Stimulated activated memory B cell treated with anti-CD40 and anti-IgM and Interleukin-4, amounts not matched to agents 10 μg/mL and 1 μg/mL and 100 μg/mL, for 72 hours (primary cell): Measurements from ENCODE around the gene ZNF746.

Experiments used
- ATAC-seq: fragments of 150-1000 bp; cut with Tn5 transposase; 2 replicates; pipeline ENCODE4 v1.10.0; 2021
- H3K27ac Mint-ChIP-seq: one replicate; pipeline ENCODE4 v1.8.0; 2022; ENCODE audit warnings: mild to moderate bottlenecking, mixed read lengths
- H3K27me3 Mint-ChIP-seq: one replicate; pipeline ENCODE4 v1.8.0; 2022; ENCODE audit warnings: mixed read lengths
- H3K36me3 Mint-ChIP-seq: one replicate; pipeline ENCODE4 v1.8.0; 2022; ENCODE audit warnings: mixed read lengths
- H3K4me1 Mint-ChIP-seq: one replicate; pipeline ENCODE4 v1.8.0; 2022; ENCODE audit warnings: mixed read lengths
- H3K4me3 Mint-ChIP-seq: one replicate; pipeline ENCODE4 v1.8.0; 2022; ENCODE audit warnings: mild to moderate bottlenecking, moderate library complexity, mixed read lengths
- H3K9me3 Mint-ChIP-seq: one replicate; pipeline ENCODE4 v1.8.0; 2022; ENCODE audit warnings: mixed read lengths

The ZNF746 gene

DNA sequence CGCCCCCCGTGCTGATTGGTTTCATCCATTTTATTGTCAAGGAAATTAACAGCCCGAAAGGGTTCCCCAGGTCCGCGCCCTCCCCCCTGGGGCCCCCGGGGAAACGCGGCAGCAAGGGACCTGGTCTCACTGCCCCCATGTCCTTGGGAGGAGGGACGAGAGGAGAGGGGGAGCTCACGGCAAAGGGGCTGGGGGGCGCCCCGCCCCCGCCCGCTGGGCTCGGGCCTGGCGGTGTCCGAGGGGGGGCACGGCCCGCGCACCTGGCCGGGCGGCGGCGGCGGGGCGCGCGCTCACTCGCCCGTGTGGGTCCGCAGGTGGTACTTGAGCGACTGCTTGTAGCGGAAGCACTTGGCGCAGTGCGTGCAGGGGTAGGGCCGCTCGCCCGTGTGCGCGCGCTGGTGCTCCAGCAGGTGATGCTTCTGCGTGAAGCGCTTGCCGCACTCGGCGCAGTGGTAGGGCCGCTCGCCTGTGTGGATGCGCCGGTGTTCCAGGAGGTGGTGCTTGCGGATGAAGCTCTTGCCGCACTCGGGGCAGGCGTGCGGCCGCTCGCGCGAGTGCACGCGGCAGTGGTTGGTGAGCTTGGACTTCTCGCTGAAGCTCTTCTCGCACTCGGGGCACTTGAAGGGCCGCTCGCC, 66.0 kb downstream of the ZNF746 start:
- no peaks in the 10 kb centered on the region for H3K27me3 Mint-ChIP-seq
- no peaks in the 10 kb centered on the region for H3K9me3 Mint-ChIP-seq
- H3K27ac Mint-ChIP-seq, result no peak overlapping the region

DNA sequence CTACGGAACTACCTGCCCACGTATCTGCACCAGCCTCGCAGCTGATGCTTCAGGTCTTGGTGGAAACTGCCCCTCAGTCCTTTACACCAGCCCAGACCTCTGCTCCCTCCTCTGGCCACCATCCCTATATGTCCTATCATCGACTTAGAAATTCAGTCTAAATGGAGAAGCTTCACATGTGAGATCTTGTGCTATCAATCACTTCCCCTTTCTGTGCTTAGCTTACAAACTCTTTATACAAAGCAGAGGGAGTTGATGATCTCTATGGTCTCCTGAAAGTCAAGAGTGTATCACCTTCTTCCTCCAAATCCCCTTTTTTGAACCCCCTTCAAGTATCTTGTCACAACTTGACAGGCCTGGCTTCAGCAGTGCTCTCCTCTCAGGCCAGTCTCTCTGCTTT, 67.4 kb downstream of the ZNF746 start:
- no peak overlapping the region for H3K4me3 Mint-ChIP-seq
- ATAC-seq, result no peak
- no peaks in the 10 kb centered on the region for H3K9me3 Mint-ChIP-seq
- H3K4me1 Mint-ChIP-seq, result no peaks in the 10 kb centered on the region
- H3K36me3 Mint-ChIP-seq, result peaks cover 62% of the 10 kb centered on the region
- no peak overlapping the region for H3K27ac Mint-ChIP-seq
- H3K27me3 Mint-ChIP-seq, result no peaks in the 10 kb centered on the region

More for the DNA sequence above, 66.0 kb downstream of the ZNF746 start:
- Mint-ChIP-seq H3K36me3 (peaks cover 70% of the 10 kb centered on the region), H3K4me3 (no peak overlapping the region), H3K4me1 (no peaks in the 10 kb centered on the region)
- ATAC-seq, result peak; percentile 54

DNA sequence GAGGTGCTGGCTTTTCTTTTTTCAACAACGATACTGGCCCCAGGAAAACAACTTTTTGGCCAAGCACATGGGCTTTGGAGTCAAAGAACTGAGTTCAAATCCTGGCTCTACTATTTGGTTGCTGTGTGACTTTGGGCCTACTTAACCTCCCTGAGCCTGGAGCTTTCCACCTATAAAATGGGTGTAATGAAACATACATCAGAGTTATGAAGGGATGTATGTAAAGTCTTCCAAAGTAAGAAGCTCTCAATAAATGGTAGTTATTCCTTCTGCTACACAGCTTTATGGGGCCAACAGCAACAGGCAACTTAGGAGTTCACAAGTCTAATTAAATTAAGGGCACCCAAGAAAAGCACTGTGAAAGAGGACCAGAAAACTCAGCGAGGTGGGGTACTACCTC, 69.7 kb downstream of the ZNF746 start:
- Mint-ChIP-seq H3K4me3 (no peak overlapping the region), H3K9me3 (no peaks in the 10 kb centered on the region), H3K27me3 (no peaks in the 10 kb centered on the region), H3K4me1 (no peaks in the 10 kb centered on the region), H3K36me3 (peaks cover 42% of the 10 kb centered on the region), H3K27ac (no peak overlapping the region)
- ATAC-seq, result no peak

DNA sequence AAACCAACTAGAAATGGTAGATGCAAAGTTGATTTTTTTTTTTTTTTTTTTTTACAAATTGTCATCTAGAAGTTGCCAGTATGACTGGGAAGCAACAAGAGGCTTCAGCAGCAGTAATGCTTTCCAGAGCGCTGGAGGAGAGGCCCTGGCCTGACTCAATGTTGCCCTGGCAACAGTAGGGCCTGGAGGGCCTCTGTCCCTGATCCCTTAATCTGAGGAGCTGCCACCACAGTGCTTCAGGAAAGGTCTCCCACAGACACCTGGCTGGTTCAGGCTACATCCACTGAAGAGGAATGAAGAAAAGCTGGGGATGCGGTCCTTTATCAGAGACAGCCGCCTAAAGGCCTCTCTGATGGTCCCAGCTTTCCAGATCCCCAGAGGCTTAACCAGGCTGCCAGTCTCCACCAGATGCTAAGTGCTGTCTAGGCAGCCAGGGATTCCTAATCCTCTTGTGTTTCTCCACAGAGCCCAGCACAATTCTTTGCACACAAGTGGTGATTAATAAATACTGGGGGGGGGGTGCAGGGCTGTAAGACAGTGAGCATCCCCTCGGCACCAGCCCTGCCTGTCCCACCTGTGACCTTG, 70.4 kb downstream of the ZNF746 start:
- no peak overlapping the region for H3K27ac Mint-ChIP-seq
- H3K36me3 Mint-ChIP-seq, result peaks cover 35% of the 10 kb centered on the region
- H3K9me3 Mint-ChIP-seq, result no peaks in the 10 kb centered on the region
- no peak overlapping the region for H3K4me3 Mint-ChIP-seq
- H3K27me3 Mint-ChIP-seq, result no peaks in the 10 kb centered on the region
- ATAC-seq, result no peak
- H3K4me1 Mint-ChIP-seq, result peaks cover under 1% of the 10 kb centered on the region

DNA sequence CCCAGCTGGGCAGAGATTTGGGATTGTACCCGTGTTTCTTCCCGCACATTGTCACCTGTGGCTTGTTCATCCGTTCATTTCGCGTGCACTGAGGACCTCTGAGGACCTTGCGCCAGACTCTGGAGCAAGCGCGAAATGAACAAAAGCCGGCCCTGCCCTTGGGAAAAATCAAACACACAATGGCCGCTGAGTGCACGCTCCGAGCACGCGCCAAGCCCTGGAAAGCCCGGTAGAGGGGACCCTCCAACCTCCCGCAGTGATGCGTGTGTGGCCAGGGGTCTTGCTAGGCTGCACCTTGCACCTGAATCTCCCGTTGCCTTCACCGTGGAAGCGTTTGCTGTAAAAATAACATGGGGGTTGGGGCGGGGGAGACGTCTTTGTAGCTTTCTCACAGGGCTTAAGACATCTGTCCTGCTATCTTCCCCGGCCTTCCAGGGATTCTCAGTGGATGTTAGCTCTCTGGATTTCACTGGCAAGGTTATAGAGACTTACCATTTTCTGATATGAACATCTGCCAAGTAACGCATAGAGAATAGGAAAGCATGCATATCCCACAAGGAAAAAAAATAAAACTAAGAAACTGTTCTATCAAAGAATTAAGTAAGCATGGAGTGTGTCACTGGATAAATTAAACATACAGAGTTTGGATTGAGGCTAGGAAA, 74.0 kb downstream of the ZNF746 start:
- H3K27ac Mint-ChIP-seq, result peak overlapping the region; percentile 83
- H3K27me3 Mint-ChIP-seq, result no peaks in the 10 kb centered on the region
- no peak for ATAC-seq
- peaks cover 3% of the 10 kb centered on the region for H3K36me3 Mint-ChIP-seq
- peak overlapping the region; percentile 13 for H3K4me3 Mint-ChIP-seq
- H3K4me1 Mint-ChIP-seq, result peaks cover 13% of the 10 kb centered on the region
- H3K9me3 Mint-ChIP-seq, result no peaks in the 10 kb centered on the region

DNA sequence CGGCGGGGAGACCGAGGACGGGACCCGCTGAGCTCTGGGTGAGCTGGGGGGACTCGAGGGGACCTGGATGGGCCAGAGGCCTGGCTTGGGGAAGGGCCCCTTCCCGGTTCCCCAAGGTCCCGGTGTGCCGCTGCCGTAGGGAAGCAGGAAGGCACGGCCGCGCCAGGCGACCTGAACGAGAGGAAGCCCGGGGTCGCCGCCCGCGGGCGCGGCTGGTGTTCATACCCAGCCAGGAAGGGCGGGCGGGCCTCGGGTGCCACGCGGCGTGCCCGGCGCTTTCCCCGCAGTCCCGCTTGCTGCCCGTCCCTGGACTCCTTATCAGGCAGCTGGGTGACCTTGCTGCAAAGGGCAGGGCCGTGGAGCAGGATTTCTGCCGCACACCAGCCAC, 74.7 kb downstream of the ZNF746 start:
- no peak for ATAC-seq
- no peaks in the 10 kb centered on the region for H3K36me3 Mint-ChIP-seq
- H3K9me3 Mint-ChIP-seq, result no peaks in the 10 kb centered on the region
- no peaks in the 10 kb centered on the region for H3K27me3 Mint-ChIP-seq
- H3K4me3 Mint-ChIP-seq, result peak overlapping the region; percentile 64
- peak overlapping the region; percentile 83 for H3K27ac Mint-ChIP-seq
- H3K4me1 Mint-ChIP-seq, result peaks cover 13% of the 10 kb centered on the region
